NCI-H1105 treated with DMSO at 0.1 percent for 48 hours (cell line): ENCODE data around the gene BRMS1.

Experiments used
- DNase-seq: peaks from one replicate; lab custom pipeline; 2025; lab: John Stamatoyannopoulos, UW

The BRMS1 gene

GRCh38 chr11:66309475-66309874, 35.4 kb downstream of the BRMS1 start:
- DNase-seq: no peak

- DNase-seq: no peak
These were observed 42.2 kb downstream of the BRMS1 start for GRCh38 chr11:66302656-66303055.

- DNase-seq: no peak
These were observed 45.7 kb downstream of the BRMS1 start for GRCh38 chr11:66299186-66299585.

GRCh38 chr11:66297610-66298009, 47.3 kb downstream of the BRMS1 start:
- no peak for DNase-seq

GRCh38 chr11:66294626-66295620, 50.0 kb downstream of the BRMS1 start:
- DNase-seq: no peak

GRCh38 chr11:66293777-66294625, 50.9 kb downstream of the BRMS1 start:
- DNase-seq: no peak

- DNase-seq: no peak
These were observed 51.6 kb downstream of the BRMS1 start for GRCh38 chr11:66293352-66293751.

GRCh38 chr11:66292543-66293332, 52.2 kb downstream of the BRMS1 start:
- no peak for DNase-seq

- peak; percentile 10 for DNase-seq
These were observed 53.0 kb downstream of the BRMS1 start, which contains the start of gene TMEM151A for GRCh38 chr11:66291706-66292542. TSS of gene TMEM151A (plus strand) at chr11:66291894. CDS start at chr11:66292014, 120 bp downstream.

- DNase-seq: no peak
These were observed 53.6 kb downstream of the BRMS1 start for GRCh38 chr11:66291303-66291705.

GRCh38 chr11:66290330-66290621, 54.6 kb downstream of the BRMS1 start:
- no peak for DNase-seq

- DNase-seq: no peak
These were observed 55.2 kb downstream of the BRMS1 start for GRCh38 chr11:66289548-66290329.

GRCh38 chr11:66288671-66289547, 56.0 kb downstream of the BRMS1 start, which contains the start of gene YIF1A:
TSS of gene YIF1A (minus strand) at chr11:66289143. CDS start at chr11:66288985, 158 bp downstream.
- peak; percentile 100 for DNase-seq

- DNase-seq: peak; percentile 18
These were observed 56.8 kb downstream of the BRMS1 start for GRCh38 chr11:66287889-66288670.
